Suprapubic skin (tissue), 4 donors: Measurements from ENCODE around the gene SLC9A9. TPM values are rescaled to one million over a fixed set of nuclear protein-coding genes. Genes with fewer than 3 reads are reported as not detected.

Source experiments
- DNase-seq, 2 donors: peaks; one replicate each; pipeline ENCODE4 v3.0.0-alpha.2; 2019; ENCODE audit warnings: low spot score in 2 of 2
- H3K27ac ChIP-seq: fragments of 200-600 bp; sonication (generic); one replicate; pipeline ENCODE4 v1.5.1; 2019
- H3K27me3 ChIP-seq: fragments of 200-600 bp; sonication (generic); one replicate; pipeline ENCODE4 v1.5.1; 2019
- H3K36me3 ChIP-seq: fragments of 200-600 bp; sonication (generic); one replicate; pipeline ENCODE4 v1.5.1; 2019
- H3K4me1 ChIP-seq: fragments of 200-600 bp; sonication (generic); one replicate; pipeline ENCODE4 v1.5.1; 2019
- H3K4me3 ChIP-seq: fragments of 200-600 bp; sonication (generic); one replicate; pipeline ENCODE4 v1.5.1; 2019; ENCODE audit warnings: mild to moderate bottlenecking
- H3K9me3 ChIP-seq: fragments of 200-600 bp; sonication (generic); one replicate; pipeline ENCODE4 v1.5.1; 2019
- EP300 ChIP-seq: sonication (generic); formaldehyde crosslinking; IDR thresholded peaks from one replicate; pipeline ENCODE4 v1.6.1; 2017; ENCODE audit warnings: antibody characterized with exemption
- POLR2A ChIP-seq, 2 donors: fragments of 450-650 bp; IDR thresholded peaks; one replicate each; pipeline ENCODE4 v1.6.1; 2017; ENCODE audit warnings: antibody characterized with exemption in 2 of 2, mild to moderate bottlenecking in 2 of 2, moderate library complexity in 2 of 2
- POLR2AphosphoS5 ChIP-seq, 3 donors: sonication (generic); formaldehyde crosslinking; IDR thresholded peaks; one replicate each; pipeline ENCODE4 v1.6.1; 2017; ENCODE audit warnings: antibody characterized with exemption in 3 of 3
- WGBS: methylation state at CpG from one replicate; pipeline ENCODE4 v1.1.5; 2018; 5-methylcytosine and 5-hydroxymethylcytosine counted together
- total RNA-seq, 4 donors: library from RNA; depleted of rRNA; stranded (reverse); fragments of >200 nt; gene quantifications; one replicate each; pipeline ENCODE4 v1.1.0, GENCODE V29; 2016
- TF ChIP-seq, protein P1 (sequence below), 2 donors: fragments of 200-600 bp in 1 of 2; fragments of 450-650 bp in 1 of 2; sonication (generic) in 1 of 2; IDR thresholded peaks; one replicate each; pipeline ENCODE4 v1.5.1; 2016 to 2019; ENCODE audit warnings: antibody characterized with exemption in 2 of 2, mild to moderate bottlenecking in 1 of 2, moderate library complexity in 1 of 2

SLC9A9 gene
- total RNA-seq, 4 donors from 2014 or later = 16.6 to 51.0 (median 30.0) TPM

DNA sequence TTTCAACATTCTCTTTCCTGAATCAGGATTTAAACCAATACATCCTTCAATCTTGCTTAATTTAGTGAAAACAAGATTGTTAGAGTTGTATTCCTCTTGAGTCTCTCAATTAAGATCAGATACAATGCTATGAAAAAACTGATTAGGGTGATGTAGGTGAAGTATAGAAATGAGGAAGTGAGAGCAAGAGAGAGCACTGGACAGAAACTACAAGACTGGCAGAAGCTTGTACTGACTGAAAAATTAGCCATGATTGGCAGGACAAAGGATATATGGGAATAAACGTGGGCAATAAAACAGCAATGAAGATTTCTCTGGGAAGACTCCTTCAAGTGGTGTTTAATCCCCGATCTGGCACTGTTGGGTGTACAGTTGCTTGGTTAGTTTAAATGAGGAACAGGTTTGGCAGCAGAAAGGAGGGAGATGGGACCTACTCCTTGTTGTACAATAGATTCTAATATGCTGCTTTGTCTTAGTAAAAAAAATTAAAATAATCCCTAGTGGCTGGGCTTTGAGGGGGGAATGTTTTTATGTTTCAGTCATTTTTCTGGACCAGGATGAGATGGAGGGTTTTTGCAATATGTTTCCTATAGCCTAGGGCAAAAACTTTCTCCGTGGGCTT, 252.7 kb downstream of the SLC9A9 start:
- no peak overlapping the region for H3K4me3 ChIP-seq
- no peaks in the 10 kb centered on the region for H3K36me3 ChIP-seq
- TF ChIP-seq EP300 (no peak), POLR2A (IDR thresholded peaks at IDR 0.05) (no peak), POLR2AphosphoS5 (IDR thresholded peaks at IDR 0.05) (no peak)
- TF ChIP-seq, protein P1, sequence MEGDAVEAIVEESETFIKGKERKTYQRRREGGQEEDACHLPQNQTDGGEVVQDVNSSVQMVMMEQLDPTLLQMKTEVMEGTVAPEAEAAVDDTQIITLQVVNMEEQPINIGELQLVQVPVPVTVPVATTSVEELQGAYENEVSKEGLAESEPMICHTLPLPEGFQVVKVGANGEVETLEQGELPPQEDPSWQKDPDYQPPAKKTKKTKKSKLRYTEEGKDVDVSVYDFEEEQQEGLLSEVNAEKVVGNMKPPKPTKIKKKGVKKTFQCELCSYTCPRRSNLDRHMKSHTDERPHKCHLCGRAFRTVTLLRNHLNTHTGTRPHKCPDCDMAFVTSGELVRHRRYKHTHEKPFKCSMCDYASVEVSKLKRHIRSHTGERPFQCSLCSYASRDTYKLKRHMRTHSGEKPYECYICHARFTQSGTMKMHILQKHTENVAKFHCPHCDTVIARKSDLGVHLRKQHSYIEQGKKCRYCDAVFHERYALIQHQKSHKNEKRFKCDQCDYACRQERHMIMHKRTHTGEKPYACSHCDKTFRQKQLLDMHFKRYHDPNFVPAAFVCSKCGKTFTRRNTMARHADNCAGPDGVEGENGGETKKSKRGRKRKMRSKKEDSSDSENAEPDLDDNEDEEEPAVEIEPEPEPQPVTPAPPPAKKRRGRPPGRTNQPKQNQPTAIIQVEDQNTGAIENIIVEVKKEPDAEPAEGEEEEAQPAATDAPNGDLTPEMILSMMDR (IDR thresholded peaks at IDR 0.05) = no peak
- no peak for DNase-seq
- no peak overlapping the region for H3K27ac ChIP-seq
- H3K9me3 ChIP-seq = no peaks in the 10 kb centered on the region
- H3K27me3 ChIP-seq = no peaks in the 10 kb centered on the region
- H3K4me1 ChIP-seq = peaks cover 4% of the 10 kb centered on the region
- 59% methylated on average over 3 of the region's 3 CpGs for WGBS

DNA sequence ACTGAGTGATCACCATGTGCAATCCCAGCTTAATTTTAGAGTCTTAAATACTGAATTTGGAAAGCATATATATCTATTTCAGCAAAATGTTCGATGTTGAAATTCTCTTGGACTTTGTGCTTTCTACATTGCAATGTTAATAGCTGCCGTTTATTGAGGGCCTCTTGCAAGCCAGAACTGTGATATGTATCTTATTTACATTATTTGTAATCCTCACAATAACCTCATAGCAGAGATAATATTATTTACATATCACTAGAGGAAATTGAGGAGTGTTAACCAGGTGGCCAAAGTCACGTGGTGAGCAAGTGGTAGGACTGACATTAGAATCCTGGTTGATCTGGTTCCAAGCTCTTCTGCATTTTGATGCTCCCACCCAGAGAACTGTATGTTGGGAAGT, 254.1 kb downstream of the SLC9A9 start:
- Histone ChIP-seq H3K9me3 (no peaks in the 10 kb centered on the region), H3K36me3 (no peaks in the 10 kb centered on the region), H3K4me3 (no peak overlapping the region), H3K4me1 (peaks cover 4% of the 10 kb centered on the region), H3K27me3 (no peaks in the 10 kb centered on the region), H3K27ac (no peak overlapping the region)
- DNase-seq = no peak
- WGBS = 87% methylated on average over 3 of the region's 3 CpGs
- no peak for TF ChIP-seq POLR2A (IDR thresholded peaks at IDR 0.05)
- TF ChIP-seq, protein P1 (IDR thresholded peaks at IDR 0.05) = no peak
- no peak for TF ChIP-seq EP300

DNA sequence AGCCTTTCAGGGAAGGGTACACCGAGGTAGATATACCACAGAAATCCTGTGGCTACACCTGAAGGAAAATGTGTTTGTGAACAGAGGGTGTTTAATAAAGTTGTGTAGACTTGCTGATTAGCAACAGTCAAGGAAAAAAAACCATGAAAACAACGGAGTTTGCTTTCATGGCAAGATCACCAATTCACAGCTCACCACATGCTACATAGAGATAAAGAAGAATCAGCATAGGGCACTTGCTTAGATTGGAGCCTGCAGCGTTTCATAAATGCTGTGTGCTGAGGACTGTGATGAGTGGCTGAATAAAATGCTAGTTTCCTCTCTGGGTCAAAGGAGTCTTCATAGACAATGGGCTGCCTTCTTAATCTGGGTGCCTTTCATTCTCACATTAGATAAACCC, 257.6 kb downstream of the SLC9A9 start:
- DNase-seq = no peak
- Histone ChIP-seq H3K27me3 (no peaks in the 10 kb centered on the region), H3K27ac (no peak overlapping the region), H3K9me3 (no peaks in the 10 kb centered on the region), H3K4me1 (peaks cover 22% of the 10 kb centered on the region), H3K36me3 (no peaks in the 10 kb centered on the region), H3K4me3 (no peak overlapping the region)
- TF ChIP-seq POLR2AphosphoS5 (IDR thresholded peaks at IDR 0.05) = no peak
- no peak for TF ChIP-seq EP300
- TF ChIP-seq POLR2A (IDR thresholded peaks at IDR 0.05) = no peak
- TF ChIP-seq, protein P1 (IDR thresholded peaks at IDR 0.05) = no peak
- WGBS = 86% methylated on average over 3 of the region's 3 CpGs

DNA sequence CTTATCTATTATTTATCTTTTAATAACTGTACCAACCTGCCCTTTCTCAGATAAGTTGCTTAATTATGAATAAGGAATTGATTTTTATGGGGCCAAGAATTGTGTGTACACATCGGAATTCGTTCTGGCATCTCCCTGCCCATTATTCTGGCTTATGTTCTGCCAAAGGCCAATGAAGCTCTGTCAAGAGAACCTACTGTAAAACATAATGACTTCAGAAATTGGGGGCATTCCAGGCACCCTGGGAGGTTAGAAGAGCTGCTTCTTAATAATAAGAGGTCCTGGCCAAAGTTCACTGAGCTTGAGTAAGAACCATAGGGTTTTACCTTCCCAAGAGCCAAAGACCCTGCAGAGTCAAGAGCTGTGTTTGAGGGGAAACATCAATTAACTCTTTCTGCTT, 261.7 kb downstream of the SLC9A9 start:
- no peak for DNase-seq
- TF ChIP-seq, protein P1 (IDR thresholded peaks at IDR 0.05) = no peak
- TF ChIP-seq EP300 (no peak), POLR2AphosphoS5 (IDR thresholded peaks at IDR 0.05) (no peak), POLR2A (IDR thresholded peaks at IDR 0.05) (no peak)
- WGBS = 43% methylated on average over 2 of the region's 2 CpGs

DNA sequence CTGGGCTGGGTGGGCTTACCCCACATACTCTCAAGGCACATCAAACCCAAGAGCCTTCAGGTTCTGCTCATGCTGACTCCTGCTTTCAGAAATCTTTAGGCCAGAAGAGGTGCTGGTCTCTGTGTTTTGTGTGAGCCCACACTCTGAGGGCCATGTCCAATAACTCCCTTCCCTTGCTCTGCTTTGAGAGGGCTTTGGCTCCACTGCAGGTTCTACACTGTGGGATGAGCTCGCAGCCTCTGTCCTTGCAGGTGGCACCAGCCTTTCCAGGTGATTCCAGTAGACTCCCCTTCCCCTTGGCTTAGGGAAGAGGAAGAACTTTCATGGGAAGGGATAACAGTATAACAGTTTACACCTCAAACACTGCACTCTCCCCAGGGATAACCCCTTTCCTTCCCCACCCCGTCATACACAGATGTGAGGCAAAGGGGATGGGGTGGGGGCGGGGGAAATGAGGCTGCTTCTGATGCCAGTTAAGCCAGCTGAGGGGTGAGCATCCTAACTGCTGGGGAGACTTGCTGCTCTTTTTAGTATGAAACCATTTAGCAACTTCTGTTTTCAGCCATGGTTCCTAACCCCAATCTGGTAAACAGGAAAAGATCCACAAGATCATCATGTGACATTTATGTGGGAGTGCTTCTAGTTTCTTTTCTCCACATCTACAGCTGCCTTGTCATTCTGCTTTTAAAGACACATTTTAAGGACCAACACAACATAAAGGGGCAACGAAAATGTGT, 262.4 kb downstream of the SLC9A9 start:
- no peak for DNase-seq
- no peaks in the 10 kb centered on the region for H3K27me3 ChIP-seq
- TF ChIP-seq EP300 (no peak), POLR2AphosphoS5 (IDR thresholded peaks at IDR 0.05) (no peak), POLR2A (IDR thresholded peaks at IDR 0.05) (no peak)
- TF ChIP-seq, protein P1 (IDR thresholded peaks at IDR 0.05) = no peak
- H3K4me3 ChIP-seq = no peak overlapping the region
- H3K36me3 ChIP-seq = no peaks in the 10 kb centered on the region
- H3K4me1 ChIP-seq = peaks cover 21% of the 10 kb centered on the region
- no peaks in the 10 kb centered on the region for H3K9me3 ChIP-seq
- WGBS = 63% methylated on average over 4 of the region's 4 CpGs
- H3K27ac ChIP-seq = peak overlapping the region; percentile 34

More for the DNA sequence above, 261.7 kb downstream of the SLC9A9 start:
- Histone ChIP-seq H3K4me3 (no peak overlapping the region), H3K27me3 (no peaks in the 10 kb centered on the region), H3K36me3 (no peaks in the 10 kb centered on the region), H3K9me3 (no peaks in the 10 kb centered on the region), H3K4me1 (peaks cover 21% of the 10 kb centered on the region), H3K27ac (peak overlapping the region; percentile 34)
